Right cardiac atrium (tissue), 5 donors: Measurements from ENCODE around the gene C17orf114.

Experiments
- ATAC-seq, 2 donors: fragments of 200-7000 bp; cut with Tn5 transposase; one replicate each; pipeline versions ENCODE4 v1.8.0 to v1.9.1; 2020; ENCODE audit warnings: moderate library complexity in 2 of 2, mild to moderate bottlenecking in 1 of 2
- DNase-seq, 3 donors: peaks; one replicate each; pipeline ENCODE4 v3.0.0-alpha.2; 2020
- H3K27ac ChIP-seq: one replicate; pipeline ENCODE4 v1.5.1; 2013; ENCODE audit warnings: mild to moderate bottlenecking, low read length, control low read depth, moderate library complexity
- H3K27me3 ChIP-seq: one replicate; pipeline ENCODE4 v1.6.1; 2013; ENCODE audit not compliant: control insufficient read depth, insufficient read depth
- H3K4me1 ChIP-seq: one replicate; pipeline ENCODE4 v1.6.1; 2013; ENCODE audit warnings: low read length; ENCODE audit not compliant: control insufficient read depth, insufficient read depth
- H3K4me3 ChIP-seq: one replicate; pipeline ENCODE4 v1.5.1; 2013; ENCODE audit warnings: low read length, control low read depth
- H3K9me3 ChIP-seq: one replicate; pipeline ENCODE4 v1.6.1; 2013; ENCODE audit warnings: low read length; ENCODE audit not compliant: control insufficient read depth
- WGBS: extraction: QIAGEN DNeasy Blood & Tissue Kit; methylation state at CpG from one replicate; pipeline ENCODE4 v1.1.7; 2013; 5-methylcytosine and 5-hydroxymethylcytosine counted together
- intact Hi-C, 4 donors: fragments of 100-400 bp; cut with DNase I; formaldehyde crosslinking; loops; one replicate each; pipeline versions ENCODE4 v1.11.0 to v1.14.0; 2022 to 2023
- donor health status: healthy with polysubstance abuse.
- donor health status: DM: no; HTN: yes; CAD: no.
- donor health status: DM: no; HTN: no; CAD: no.
- donor health status: DM: no; HTN: yes; CAD: no; lungs with severe emphysema.
- donor health status: DM: yes; HTN: yes; CAD: no.

Gene C17orf114

DNA sequence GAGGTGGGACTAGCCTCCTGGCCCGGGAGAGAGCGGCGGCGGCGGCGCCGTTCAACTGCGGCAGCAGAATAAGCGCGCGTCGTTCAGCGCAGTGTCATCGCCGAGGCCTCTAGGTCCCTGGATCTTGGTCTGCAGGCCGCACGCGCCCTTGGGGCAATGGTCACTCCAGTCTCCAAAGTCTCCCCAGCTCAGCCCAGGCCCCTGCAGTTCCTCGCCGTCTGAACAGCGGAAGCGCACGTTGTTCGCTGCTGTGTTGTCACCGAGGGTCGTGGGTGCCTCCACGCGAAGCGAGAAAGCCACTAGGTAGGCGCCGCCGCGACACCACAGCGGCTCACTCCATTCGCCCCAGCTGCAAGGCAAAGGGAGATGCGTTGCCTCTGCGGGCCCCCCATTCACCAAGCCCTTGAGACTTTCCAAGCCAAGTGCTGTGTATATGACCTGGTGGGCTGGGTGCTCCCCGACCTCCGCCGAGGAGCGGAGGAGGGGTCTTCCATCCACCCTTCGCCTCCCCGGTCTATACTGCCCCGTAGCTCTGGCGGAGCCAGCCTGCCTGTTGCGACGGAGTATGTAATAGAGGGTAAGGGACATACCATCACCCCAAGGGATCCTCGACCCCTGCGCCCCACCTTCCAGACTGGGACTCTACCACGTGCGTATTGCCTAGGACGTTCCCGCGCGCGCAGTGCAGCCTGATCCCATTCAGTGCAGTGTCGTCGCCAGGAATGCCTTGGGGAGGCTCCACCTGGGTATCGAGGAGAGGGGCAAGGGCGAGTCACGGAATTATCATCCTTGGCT lies 16.6 kb downstream of the C17orf114 start:
- Histone ChIP-seq H3K4me1 (no peaks in the 10 kb centered on the region), H3K27me3 (no peaks in the 10 kb centered on the region), H3K4me3 (peak overlapping the region; percentile 13), H3K27ac (no peak overlapping the region), H3K9me3 (no peaks in the 10 kb centered on the region)
- DNase-seq (peak in 1 of 3 donors; percentile 61), ATAC-seq (no peak)
- 11% methylated on average over 61 of the region's 61 CpGs for WGBS
- intact Hi-C loops: loop anchor here in 2 of 4 donors (5.0 kb wide), 1 partner anchor 102 kb away; no protein-coding TSS in a partner anchor

DNA sequence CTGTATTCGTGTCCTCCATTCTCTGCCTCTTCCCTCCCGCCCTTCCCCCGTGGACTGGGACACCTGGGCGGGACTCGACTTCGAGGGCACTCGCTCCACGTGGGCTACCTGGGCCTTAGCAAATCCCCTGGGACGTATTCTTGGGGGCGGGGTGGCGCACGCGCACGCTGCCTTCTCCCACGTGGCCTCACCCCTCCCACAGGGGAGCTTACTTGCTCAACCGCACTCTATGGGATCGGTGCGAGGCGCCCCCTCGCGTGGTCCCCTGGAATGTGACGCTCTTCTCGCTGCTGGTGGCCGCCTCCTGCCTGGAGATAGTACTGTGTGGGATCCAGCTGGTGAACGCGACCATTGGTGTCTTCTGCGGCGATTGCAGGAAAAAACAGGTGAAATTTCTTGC lies 19.5 kb downstream of the C17orf114 start:
- DNase-seq (peak in 2 of 3 donors; percentile 64 to 69), ATAC-seq (no peak)
- Histone ChIP-seq H3K27me3 (no peaks in the 10 kb centered on the region), H3K4me3 (no peak overlapping the region), H3K9me3 (no peaks in the 10 kb centered on the region), H3K4me1 (no peaks in the 10 kb centered on the region), H3K27ac (no peak overlapping the region)
- intact Hi-C loops: no loop called here
- 26% methylated on average over 28 of the region's 28 CpGs for WGBS

DNA sequence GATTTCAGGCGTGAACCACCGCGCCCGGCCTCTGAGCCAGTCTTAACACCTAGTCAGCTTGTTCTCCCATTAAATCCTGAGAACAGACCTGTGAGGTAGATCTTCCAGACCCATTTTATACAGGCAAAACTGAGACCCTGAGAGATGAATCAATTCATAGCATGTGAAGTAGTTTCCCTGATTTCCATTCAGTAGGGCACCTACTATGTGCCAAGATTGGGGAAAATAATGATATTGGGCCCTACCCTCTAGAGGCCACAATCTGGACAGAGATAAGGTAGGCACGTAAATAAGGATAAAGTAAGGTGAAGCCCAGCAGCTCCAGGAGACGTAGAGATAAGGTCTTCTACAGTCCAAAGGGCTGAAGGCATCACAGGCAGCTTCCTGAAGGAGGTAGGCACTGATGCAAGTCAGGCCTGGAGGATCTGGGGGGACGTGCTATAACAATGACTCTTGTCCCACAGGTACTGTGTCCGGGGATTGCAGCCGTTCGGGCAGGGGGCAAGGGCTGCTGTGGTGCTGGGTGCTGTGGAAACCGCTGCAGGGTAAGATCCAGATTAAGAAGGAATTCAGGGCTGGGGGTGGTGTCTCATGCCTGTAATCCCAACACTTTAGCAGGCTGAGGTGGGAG lies 21.7 kb downstream of the C17orf114 start:
- H3K27ac ChIP-seq: no peak overlapping the region
- H3K9me3 ChIP-seq: no peaks in the 10 kb centered on the region
- intact Hi-C loops: no loop called here
- H3K4me3 ChIP-seq: no peak overlapping the region
- WGBS: 69% methylated on average over 11 of the region's 11 CpGs
- ATAC-seq: no peak
- no peaks in the 10 kb centered on the region for H3K4me1 ChIP-seq
- DNase-seq: no peak
- H3K27me3 ChIP-seq: no peaks in the 10 kb centered on the region

DNA sequence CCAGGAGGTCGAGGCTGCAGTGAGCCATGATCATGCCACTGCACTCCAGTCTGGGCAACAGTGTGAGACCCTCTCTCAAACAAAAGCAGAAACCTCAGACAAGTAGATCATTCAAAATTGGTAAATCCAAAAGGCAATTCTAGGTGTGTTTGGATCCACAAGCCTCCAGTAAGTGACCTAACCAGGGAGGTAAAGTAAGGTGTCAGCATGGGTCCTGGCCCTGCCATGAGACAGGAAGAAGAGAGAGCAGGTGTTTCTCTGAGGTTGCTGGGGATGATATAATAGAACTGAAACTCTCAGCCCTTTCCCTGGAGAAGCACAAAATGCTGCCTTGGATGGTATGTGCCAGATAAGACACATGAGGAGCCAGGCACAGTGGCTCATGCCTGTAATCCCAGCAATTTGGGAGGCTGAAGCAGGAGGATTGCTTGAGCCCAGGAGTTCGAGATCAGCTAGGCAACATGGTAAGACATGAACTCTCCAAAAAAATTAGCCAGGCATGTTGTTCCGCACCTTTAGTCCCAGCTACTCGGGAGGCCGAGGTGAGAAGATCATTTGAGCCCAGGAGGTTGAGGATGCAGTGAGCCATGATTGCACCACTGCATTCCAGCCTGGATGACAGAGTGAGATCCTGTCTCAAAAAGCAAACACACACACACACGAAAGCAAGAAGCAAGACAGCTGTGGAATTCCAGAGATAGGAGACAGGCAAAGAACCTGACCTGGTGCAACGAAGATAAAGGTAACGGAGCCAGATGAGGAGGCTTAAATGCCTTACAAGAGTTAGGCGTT lies 24.0 kb downstream of the C17orf114 start:
- Histone ChIP-seq H3K27me3 (no peaks in the 10 kb centered on the region), H3K4me1 (no peaks in the 10 kb centered on the region), H3K9me3 (no peaks in the 10 kb centered on the region), H3K27ac (no peak overlapping the region), H3K4me3 (no peak overlapping the region)
- intact Hi-C loops: no loop called here
- ATAC-seq: no peak
- whole genome bisulfite sequencing: 59% methylated on average over 9 of the region's 9 CpGs
- no peak for DNase-seq

DNA sequence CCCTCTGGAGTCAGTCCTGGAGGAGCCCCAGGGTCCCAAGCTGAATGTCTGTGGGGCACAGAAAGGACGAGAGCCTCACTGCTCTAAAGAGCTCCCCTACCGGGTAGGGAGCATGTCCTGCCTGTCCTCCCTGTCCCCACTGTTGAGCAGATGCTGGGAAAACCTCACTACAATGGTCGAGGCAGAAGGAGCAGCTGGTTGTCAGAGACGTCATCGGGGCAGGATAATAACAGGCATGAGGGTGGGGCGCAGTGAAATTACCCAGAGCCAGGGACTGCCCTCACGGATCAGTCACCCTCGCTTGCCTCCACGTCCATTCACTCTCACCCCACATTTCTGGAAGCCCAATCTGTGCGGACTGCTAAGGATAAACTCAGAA lies 29.9 kb downstream of the C17orf114 start:
- no peak for ATAC-seq
- no peak for DNase-seq

DNA sequence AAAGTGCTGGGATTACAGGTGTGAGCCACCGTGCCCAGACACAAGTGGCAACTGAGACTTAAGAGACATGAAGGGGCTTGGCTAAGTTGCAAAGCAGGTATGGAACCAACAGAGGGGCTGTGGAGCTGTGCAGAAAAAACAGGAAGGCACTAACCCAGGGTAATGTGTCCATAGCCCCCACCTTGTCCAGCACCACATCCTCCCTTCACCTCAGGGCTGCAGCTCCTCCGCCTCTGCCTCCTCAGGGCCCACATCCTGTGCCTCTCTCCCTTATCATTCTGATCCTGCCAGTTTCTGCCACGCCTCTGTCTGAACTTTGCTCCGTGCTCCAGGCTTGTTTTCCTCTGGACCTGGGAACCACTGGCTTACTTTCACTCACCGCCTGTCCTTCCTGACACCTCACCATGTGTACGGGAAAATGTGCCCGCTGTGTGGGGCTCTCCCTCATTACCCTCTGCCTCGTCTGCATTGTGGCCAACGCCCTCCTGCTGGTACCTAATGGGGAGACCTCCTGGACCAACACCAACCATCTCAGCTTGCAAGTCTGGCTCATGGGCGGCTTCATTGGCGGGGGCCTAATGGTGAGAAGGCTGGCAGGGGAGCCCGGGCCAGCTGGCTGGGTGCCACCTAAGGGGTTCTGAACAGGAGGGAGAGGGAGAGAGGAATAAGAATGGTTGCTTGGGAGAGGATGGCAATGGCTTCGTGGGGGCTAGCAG lies 30.5 kb downstream of the C17orf114 start, which contains the start of gene TM4SF5:
Gene TM4SF5, plus strand, starts transcription at position 368 of the 716 bp plus-strand sequence. Its CDS starts 37 bp downstream, at position 405.
- peak in 1 of 2 donors; percentile 45 for ATAC-seq
- intact Hi-C loops: no loop called here
- WGBS: 57% methylated on average over 13 of the region's 13 CpGs
- H3K9me3 ChIP-seq: no peaks in the 10 kb centered on the region
- H3K27me3 ChIP-seq: no peaks in the 10 kb centered on the region
- no peaks in the 10 kb centered on the region for H3K4me1 ChIP-seq
- DNase-seq: no peak
- no peak within 1 kb of the TSS for H3K4me3 ChIP-seq
- no peak within 1 kb of the TSS for H3K27ac ChIP-seq

More for the DNA sequence above, 29.9 kb downstream of the C17orf114 start:
- Histone ChIP-seq H3K27ac (no peak overlapping the region), H3K27me3 (no peaks in the 10 kb centered on the region), H3K4me1 (no peaks in the 10 kb centered on the region), H3K4me3 (no peak overlapping the region), H3K9me3 (no peaks in the 10 kb centered on the region)
- intact Hi-C loops: no loop called here
- WGBS: 69% methylated on average over 10 of the region's 10 CpGs

DNA sequence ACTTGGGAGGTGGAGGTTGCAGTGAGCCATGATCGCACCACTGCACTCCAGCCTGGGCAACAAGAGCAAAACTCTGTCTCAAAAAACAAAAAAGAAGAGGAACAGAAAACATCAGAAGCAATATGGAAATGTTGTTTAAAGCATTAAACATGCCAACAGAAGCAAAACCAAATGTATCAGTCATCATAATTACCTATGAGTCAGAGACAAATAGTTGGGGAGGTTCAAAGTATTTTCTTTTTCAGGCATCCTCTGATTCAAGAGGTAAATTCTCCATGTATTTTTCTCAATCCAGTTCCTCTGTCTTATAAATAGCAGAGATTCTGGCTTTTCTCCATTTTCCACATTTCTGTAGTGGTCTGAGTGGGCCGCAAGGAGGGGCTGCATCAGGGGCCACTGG lies 32.5 kb downstream of the C17orf114 start:
- Histone ChIP-seq H3K27ac (no peak overlapping the region), H3K4me1 (no peaks in the 10 kb centered on the region), H3K27me3 (no peaks in the 10 kb centered on the region), H3K4me3 (no peak overlapping the region), H3K9me3 (no peaks in the 10 kb centered on the region)
- DNase-seq (no peak), ATAC-seq (no peak)
- 87% methylated on average over 2 of the region's 2 CpGs for WGBS
- intact Hi-C loops: no loop called here

DNA sequence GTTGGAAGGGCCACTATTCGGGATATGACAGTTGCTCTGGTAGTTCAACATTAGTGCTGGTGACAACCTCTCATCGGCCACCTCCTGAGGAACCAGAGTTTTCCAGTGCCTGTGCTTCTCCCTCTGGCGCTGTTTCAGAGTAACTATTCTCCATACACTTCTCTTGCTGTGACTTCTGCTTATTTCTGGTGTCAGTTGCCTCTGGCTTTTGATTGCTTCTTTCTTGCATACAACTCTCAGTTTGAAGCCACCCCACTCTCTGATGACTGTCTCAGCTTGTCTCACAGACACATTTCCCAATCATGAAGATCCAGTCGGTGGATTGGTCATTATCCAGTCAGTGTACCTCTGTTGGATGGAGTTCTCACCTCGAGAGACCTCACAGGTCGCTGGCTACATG lies 33.8 kb downstream of the C17orf114 start:
- intact Hi-C loops: no loop called here
- Histone ChIP-seq H3K27me3 (no peaks in the 10 kb centered on the region), H3K4me3 (no peak overlapping the region), H3K27ac (no peak overlapping the region), H3K4me1 (no peaks in the 10 kb centered on the region), H3K9me3 (no peaks in the 10 kb centered on the region)
- ATAC-seq (peak in 1 of 2 donors; percentile 18), DNase-seq (no peak)
- WGBS: 80% methylated on average over 6 of the region's 6 CpGs

DNA sequence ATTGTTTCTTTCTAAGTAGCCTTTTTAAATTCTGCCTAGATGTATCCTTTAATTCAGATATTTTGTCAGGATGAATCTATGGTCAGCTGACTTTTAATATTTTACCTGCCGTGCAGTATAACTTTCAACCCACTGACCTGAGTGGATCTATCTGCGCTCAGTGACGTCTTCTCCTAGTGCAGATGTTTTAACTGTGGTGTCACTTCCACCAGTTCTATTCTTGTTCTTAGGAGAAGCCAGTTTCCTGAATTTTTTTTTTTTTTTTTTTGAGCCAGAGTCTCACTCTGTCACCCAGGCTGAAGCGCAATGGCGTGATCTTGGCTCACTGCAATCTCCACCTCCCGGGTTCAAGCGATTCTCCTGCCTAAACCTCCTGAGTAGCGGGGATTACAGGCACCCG lies 35.4 kb downstream of the C17orf114 start:
- no peaks in the 10 kb centered on the region for H3K4me1 ChIP-seq
- WGBS: 70% methylated on average over 9 of the region's 9 CpGs
- no peak overlapping the region for H3K27ac ChIP-seq
- intact Hi-C loops: no loop called here
- DNase-seq (no peak), ATAC-seq (peak in 1 of 2 donors; percentile 26)
- H3K27me3 ChIP-seq: no peaks in the 10 kb centered on the region
- no peak overlapping the region for H3K4me3 ChIP-seq
- no peaks in the 10 kb centered on the region for H3K9me3 ChIP-seq

DNA sequence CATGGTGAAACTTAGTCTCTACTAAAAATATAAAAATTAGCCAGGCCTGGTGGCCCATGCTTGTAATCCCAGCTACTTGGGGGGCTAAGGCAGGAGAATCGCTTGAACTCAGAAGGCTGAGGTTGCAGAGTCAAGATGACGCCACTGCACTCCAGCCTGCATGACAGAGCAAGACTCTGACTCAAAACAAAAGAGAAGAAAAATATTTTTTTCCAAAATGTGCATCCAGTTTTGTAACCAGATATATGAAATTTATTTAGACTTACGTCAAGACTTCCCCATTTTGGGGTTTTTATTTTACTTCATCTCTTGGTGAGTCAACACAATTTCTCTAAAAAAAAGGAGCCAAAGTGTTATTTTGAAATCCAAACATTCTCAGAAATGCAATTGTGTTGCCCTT lies 35.9 kb downstream of the C17orf114 start:
- WGBS: 73% methylated on average over 3 of the region's 3 CpGs
- Histone ChIP-seq H3K27me3 (no peaks in the 10 kb centered on the region), H3K4me3 (no peak overlapping the region), H3K4me1 (no peaks in the 10 kb centered on the region), H3K9me3 (no peaks in the 10 kb centered on the region), H3K27ac (no peak overlapping the region)
- ATAC-seq (peak in 1 of 2 donors; percentile 26), DNase-seq (peak in 1 of 3 donors; percentile 65)
- intact Hi-C loops: no loop called here
